ENCODE results near the gene SUSD3.

The SUSD3 gene

GRCh38 chr9:93030642-93031628 lies 27.6 kb upstream of the SUSD3 start:
- H2AFZ ChIP-seq (ENCODE audit: low read depth, low read length) = no peak overlapping the region
- H3K27ac ChIP-seq (ENCODE audit: low read length) = no peak overlapping the region
- H3K36me3 ChIP-seq (replicated peaks; ENCODE audit: low read depth, low read length) = no peaks in the 10 kb centered on the region
- no peaks in the 10 kb centered on the region; the same call in 1 of the 2 replicates for H4K20me1 ChIP-seq (ENCODE audit: insufficient read depth, low read length)
- no peak overlapping the region for H3K9ac ChIP-seq (ENCODE audit: low read length)
- no peaks in the 10 kb centered on the region for H3K27me3 ChIP-seq (ENCODE audit: low read depth, low read length)
- peaks cover 6% of the 10 kb centered on the region for H3K4me1 ChIP-seq (ENCODE audit: low read length)
- no peaks in the 10 kb centered on the region for H3K79me2 ChIP-seq (ENCODE audit: low read length)
- TF ChIP-seq, protein P1, sequence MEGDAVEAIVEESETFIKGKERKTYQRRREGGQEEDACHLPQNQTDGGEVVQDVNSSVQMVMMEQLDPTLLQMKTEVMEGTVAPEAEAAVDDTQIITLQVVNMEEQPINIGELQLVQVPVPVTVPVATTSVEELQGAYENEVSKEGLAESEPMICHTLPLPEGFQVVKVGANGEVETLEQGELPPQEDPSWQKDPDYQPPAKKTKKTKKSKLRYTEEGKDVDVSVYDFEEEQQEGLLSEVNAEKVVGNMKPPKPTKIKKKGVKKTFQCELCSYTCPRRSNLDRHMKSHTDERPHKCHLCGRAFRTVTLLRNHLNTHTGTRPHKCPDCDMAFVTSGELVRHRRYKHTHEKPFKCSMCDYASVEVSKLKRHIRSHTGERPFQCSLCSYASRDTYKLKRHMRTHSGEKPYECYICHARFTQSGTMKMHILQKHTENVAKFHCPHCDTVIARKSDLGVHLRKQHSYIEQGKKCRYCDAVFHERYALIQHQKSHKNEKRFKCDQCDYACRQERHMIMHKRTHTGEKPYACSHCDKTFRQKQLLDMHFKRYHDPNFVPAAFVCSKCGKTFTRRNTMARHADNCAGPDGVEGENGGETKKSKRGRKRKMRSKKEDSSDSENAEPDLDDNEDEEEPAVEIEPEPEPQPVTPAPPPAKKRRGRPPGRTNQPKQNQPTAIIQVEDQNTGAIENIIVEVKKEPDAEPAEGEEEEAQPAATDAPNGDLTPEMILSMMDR (IDR thresholded peaks at IDR 0.05; ENCODE audit: low read depth, low read length) = no peak
- TF ChIP-seq EZH2phosphoT487 (IDR thresholded peaks at IDR 0.05; ENCODE audit: low read depth) = no peak
- H3K4me3 ChIP-seq (ENCODE audit: low read length) = no peak overlapping the region
- no peaks in the 10 kb centered on the region for H3K9me3 ChIP-seq (ENCODE audit: insufficient read depth, low read length)
- H3K4me2 ChIP-seq (ENCODE audit: low read length) = no peak overlapping the region

DNA sequence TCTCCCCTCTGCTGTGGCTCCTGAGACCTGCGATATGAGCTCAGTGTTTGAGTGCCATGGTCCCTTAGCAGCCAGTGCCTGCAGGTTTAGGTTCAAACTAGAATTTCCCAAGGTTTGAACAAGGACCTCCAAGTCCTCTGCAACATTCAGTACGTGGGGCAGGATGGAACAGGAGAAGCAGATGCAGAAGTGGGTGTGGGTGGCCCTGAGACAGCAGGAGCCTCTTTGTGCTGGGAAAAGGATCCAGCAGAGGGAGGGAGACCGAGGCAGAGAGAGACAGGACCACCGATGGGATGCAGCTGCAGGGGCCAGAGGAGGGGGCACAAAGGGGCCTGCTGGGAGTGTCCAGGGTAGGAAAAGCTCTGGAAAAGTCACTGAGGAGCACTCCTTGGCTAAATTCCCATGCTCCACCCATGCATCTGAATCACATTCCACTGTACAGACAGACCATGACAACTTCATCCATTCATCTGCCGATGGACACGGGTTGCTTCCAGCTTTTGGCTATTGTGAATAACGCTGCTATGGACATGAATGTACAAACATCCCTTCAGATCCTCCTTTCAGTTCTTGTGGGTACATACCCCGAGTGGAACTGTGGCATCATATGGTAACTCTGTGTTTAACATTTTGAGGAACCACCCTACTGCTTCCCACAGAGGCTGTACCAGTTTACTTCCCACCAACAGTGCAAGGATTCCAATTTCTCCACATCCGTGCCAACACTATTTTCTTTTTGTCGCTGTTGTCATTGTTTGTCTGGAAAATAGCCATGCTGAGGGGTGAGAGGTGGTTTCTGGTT lies 26.7 kb upstream of the SUSD3 start:
- H3K27ac ChIP-seq (ENCODE audit: low read length) = no peak overlapping the region
- no peak overlapping the region for H3K4me2 ChIP-seq (ENCODE audit: low read length)
- H3K36me3 ChIP-seq (replicated peaks; ENCODE audit: low read depth, low read length) = no peaks in the 10 kb centered on the region
- no peak overlapping the region for H3K9ac ChIP-seq (ENCODE audit: low read length)
- no peak overlapping the region for H2AFZ ChIP-seq (ENCODE audit: low read depth, low read length)
- peaks cover 6% of the 10 kb centered on the region for H3K4me1 ChIP-seq (ENCODE audit: low read length)
- H4K20me1 ChIP-seq (ENCODE audit: insufficient read depth, low read length) = no peaks in the 10 kb centered on the region; the same call in 1 of the 2 replicates
- no peaks in the 10 kb centered on the region for H3K79me2 ChIP-seq (ENCODE audit: low read length)
- TF ChIP-seq, protein P1 (IDR thresholded peaks at IDR 0.05; ENCODE audit: low read depth, low read length) = no peak
- no peak for TF ChIP-seq EZH2phosphoT487 (IDR thresholded peaks at IDR 0.05; ENCODE audit: low read depth)
- H3K27me3 ChIP-seq (ENCODE audit: low read depth, low read length) = no peaks in the 10 kb centered on the region
- no peak overlapping the region for H3K4me3 ChIP-seq (ENCODE audit: low read length)
- no peaks in the 10 kb centered on the region for H3K9me3 ChIP-seq (ENCODE audit: insufficient read depth, low read length)

GRCh38 chr9:93032545-93032944 lies 26.0 kb upstream of the SUSD3 start:
- no peaks in the 10 kb centered on the region for H3K9me3 ChIP-seq (ENCODE audit: insufficient read depth, low read length)
- H3K4me2 ChIP-seq (ENCODE audit: low read length) = no peak overlapping the region
- H4K20me1 ChIP-seq (ENCODE audit: insufficient read depth, low read length) = no peaks in the 10 kb centered on the region; the same call in 1 of the 2 replicates
- no peak overlapping the region for H3K9ac ChIP-seq (ENCODE audit: low read length)
- no peaks in the 10 kb centered on the region for H3K79me2 ChIP-seq (ENCODE audit: low read length)
- H3K4me1 ChIP-seq (ENCODE audit: low read length) = peaks cover 6% of the 10 kb centered on the region
- H3K4me3 ChIP-seq (ENCODE audit: low read length) = no peak overlapping the region
- H3K27me3 ChIP-seq (ENCODE audit: low read depth, low read length) = no peaks in the 10 kb centered on the region
- TF ChIP-seq EZH2phosphoT487 (IDR thresholded peaks at IDR 0.05; ENCODE audit: low read depth) = no peak
- TF ChIP-seq, protein P1 (IDR thresholded peaks at IDR 0.05; ENCODE audit: low read depth, low read length) = no peak
- H3K27ac ChIP-seq (ENCODE audit: low read length) = no peak overlapping the region
- H2AFZ ChIP-seq (ENCODE audit: low read depth, low read length) = no peak overlapping the region
- H3K36me3 ChIP-seq (replicated peaks; ENCODE audit: low read depth, low read length) = no peaks in the 10 kb centered on the region

- Histone ChIP-seq H3K4me2 (ENCODE audit: low read length) (no peak overlapping the region), H3K4me3 (ENCODE audit: low read length) (no peak overlapping the region), H3K9me3 (ENCODE audit: insufficient read depth, low read length) (no peaks in the 10 kb centered on the region), H3K27me3 (ENCODE audit: low read depth, low read length) (no peaks in the 10 kb centered on the region), H3K9ac (ENCODE audit: low read length) (no peak overlapping the region), H3K27ac (ENCODE audit: low read length) (no peak overlapping the region), H3K36me3 (replicated peaks; ENCODE audit: low read depth, low read length) (no peaks in the 10 kb centered on the region), H4K20me1 (ENCODE audit: insufficient read depth, low read length) (no peaks in the 10 kb centered on the region; the same call in 1 of the 2 replicates), H2AFZ (ENCODE audit: low read depth, low read length) (no peak overlapping the region), H3K79me2 (ENCODE audit: low read length) (no peaks in the 10 kb centered on the region), H3K4me1 (ENCODE audit: low read length) (peaks cover 13% of the 10 kb centered on the region)
- TF ChIP-seq, protein P1 (IDR thresholded peaks at IDR 0.05; ENCODE audit: low read depth, low read length) = no peak
- TF ChIP-seq EZH2phosphoT487 (IDR thresholded peaks at IDR 0.05; ENCODE audit: low read depth) = no peak
These were observed 25.0 kb upstream of the SUSD3 start for GRCh38 chr9:93033531-93033930.
